Esophagus muscularis mucosa (tissue), 4 donors: ENCODE data around the gene CACNA1E.

Experiments used
- EP300 ChIP-seq: sonication (generic); formaldehyde crosslinking; IDR thresholded peaks from one replicate; pipeline ENCODE4 v1.6.1; 2017; ENCODE audit warnings: antibody characterized with exemption
- POLR2A ChIP-seq: fragments of 450-650 bp; IDR thresholded peaks from one replicate; pipeline ENCODE4 v1.6.1; 2017; ENCODE audit warnings: antibody characterized with exemption, moderate library complexity, mild to moderate bottlenecking, low read depth
- POLR2AphosphoS5 ChIP-seq, 2 donors: sonication (generic); formaldehyde crosslinking; IDR thresholded peaks; one replicate each; pipeline ENCODE4 v1.6.1; 2017; ENCODE audit warnings: antibody characterized with exemption in 2 of 2
- TF ChIP-seq, protein P1 (sequence below), 3 experiments: fragments of 200-600 bp in 2 of 3; fragments of 450-650 bp in 1 of 3; sonication (generic) in 2 of 3; IDR thresholded peaks; one replicate each; pipeline ENCODE4 v1.5.1; 2017 to 2019; ENCODE audit warnings: antibody characterized with exemption in 3 of 3, mild to moderate bottlenecking in 2 of 3, moderate library complexity in 1 of 3

DNA sequence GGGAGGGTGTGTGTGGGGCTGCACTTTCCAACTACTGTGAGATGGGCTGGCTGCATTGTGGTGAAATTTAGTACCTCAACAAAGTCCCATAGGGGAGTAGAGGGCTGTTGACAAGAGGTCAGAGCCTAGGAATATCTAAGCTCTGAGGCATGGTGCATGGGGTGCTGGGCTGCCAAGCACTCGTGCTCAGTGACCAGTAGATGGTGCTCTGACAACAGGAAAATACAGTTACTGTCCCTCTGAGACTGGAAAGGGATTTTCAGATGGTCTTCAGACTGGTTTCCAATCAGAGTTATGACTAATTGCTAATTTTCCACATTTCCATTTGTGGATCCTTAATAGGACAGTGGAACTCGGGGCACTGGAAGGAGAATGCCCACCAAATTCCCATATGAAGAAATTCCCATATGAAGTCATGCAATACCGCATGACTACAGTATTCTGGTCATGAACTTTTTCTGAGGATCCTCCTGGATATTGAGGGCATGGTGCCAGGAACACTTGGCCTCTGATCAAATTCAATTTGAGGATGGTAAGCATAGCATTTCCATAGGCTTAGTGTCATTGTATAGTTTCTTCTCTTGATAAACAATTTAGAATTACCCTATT lies 4.1 kb upstream of the CACNA1E start:
- TF ChIP-seq POLR2AphosphoS5 (IDR thresholded peaks at IDR 0.05) = no peak
- TF ChIP-seq, protein P1, sequence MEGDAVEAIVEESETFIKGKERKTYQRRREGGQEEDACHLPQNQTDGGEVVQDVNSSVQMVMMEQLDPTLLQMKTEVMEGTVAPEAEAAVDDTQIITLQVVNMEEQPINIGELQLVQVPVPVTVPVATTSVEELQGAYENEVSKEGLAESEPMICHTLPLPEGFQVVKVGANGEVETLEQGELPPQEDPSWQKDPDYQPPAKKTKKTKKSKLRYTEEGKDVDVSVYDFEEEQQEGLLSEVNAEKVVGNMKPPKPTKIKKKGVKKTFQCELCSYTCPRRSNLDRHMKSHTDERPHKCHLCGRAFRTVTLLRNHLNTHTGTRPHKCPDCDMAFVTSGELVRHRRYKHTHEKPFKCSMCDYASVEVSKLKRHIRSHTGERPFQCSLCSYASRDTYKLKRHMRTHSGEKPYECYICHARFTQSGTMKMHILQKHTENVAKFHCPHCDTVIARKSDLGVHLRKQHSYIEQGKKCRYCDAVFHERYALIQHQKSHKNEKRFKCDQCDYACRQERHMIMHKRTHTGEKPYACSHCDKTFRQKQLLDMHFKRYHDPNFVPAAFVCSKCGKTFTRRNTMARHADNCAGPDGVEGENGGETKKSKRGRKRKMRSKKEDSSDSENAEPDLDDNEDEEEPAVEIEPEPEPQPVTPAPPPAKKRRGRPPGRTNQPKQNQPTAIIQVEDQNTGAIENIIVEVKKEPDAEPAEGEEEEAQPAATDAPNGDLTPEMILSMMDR (IDR thresholded peaks at IDR 0.05) = peak; percentile 76 to 84 (median 79)
- no peak for TF ChIP-seq POLR2A
- no peak for TF ChIP-seq EP300
